ENCODE results near the gene PSMB10. TPM values are rescaled to one million over a fixed set of nuclear protein-coding genes. Genes with fewer than 3 reads are reported as not detected.

PSMB10 gene
- total and polyA plus RNA-seq, 2 donors (not counting 3 experiments of a cell fraction or from before 2014, with no cell fraction given), result 40.8 to 54.7 TPM

GRCh38 chr16:67967183-67967957 is 30.7 kb upstream of the PSMB10 start:
- Histone ChIP-seq H3K9ac (replicated peaks; ENCODE audit: extremely low read depth, insufficient read depth, low read length) (peak overlapping the region; percentile 91), H3K27ac (ENCODE audit: insufficient read depth, low read depth, low read length) (peak overlapping the region; percentile 70), H3K4me3 (replicated peaks in 1 of 3; ENCODE audit: insufficient read depth in 1 of 3, low read depth in 1 of 3, low read length in 3 of 3) (peak overlapping the region; percentile 92 to 97 (median 96)), H3K79me2 (ENCODE audit: control insufficient read depth, insufficient read depth, low read length) (peaks cover 50% of the 10 kb centered on the region), H4K20me1 (replicated peaks; ENCODE audit: control insufficient read depth, extremely low read depth, insufficient read depth, low read length) (no peaks in the 10 kb centered on the region), H3K36me3 (ENCODE audit: control insufficient read depth in 2 of 2, extremely low read depth in 1 of 2, insufficient read depth in 2 of 2, low read length in 2 of 2) (peaks cover 0 to 4% of the 10 kb centered on the region in 2 experiments), H3K27me3 (ENCODE audit: control insufficient read depth in 2 of 2, insufficient read depth in 2 of 2, low read length in 2 of 2) (no peaks in the 10 kb centered on the region), H3K9me1 (replicated peaks; ENCODE audit: control insufficient read depth, extremely low read depth, insufficient read depth, low read length) (no peaks in the 10 kb centered on the region), H3K4me1 (ENCODE audit: control insufficient read depth, extremely low read depth, insufficient read depth, low read length) (peaks cover 22% of the 10 kb centered on the region), H2AFZ (ENCODE audit: low read depth, low read length) (peak overlapping the region; percentile 23), H3K4me2 (ENCODE audit: insufficient read depth, low read length) (peak overlapping the region; percentile 77), H3K9me3 (replicated peaks; ENCODE audit: control insufficient read depth, insufficient read depth, low read length) (no peaks in the 10 kb centered on the region)
- intact Hi-C loops (cut with micrococcal nuclease) (no loop called here), dilution Hi-C loops (cut with MboI; ENCODE audit: extremely low pct_ligation_motif_present, low sequenced_read_pairs) (no loop called here)
- peak; percentile 55 for FAIRE-seq
- ChIA-PET CTCF (interaction anchor here (1.0 to 2.2 kb wide), 5 partner anchors 24 to 74 kb away, joined by 4 to 13 read pairs (median 5); partner anchors contain the start of gene PSMB10), POLR2A (interaction anchor here (0.5 to 1.1 kb wide), 3 partner anchors 70 to 488 kb away, joined by 3 to 4 read pairs (median 3); no protein-coding TSS in a partner anchor)
- BruUV-seq (replicated peaks), result TSS peak; percentile 35
- DNase-seq (ENCODE audit: low read depth, low spot score), result peak; percentile 37
- TF ChIP-seq FOS (IDR thresholded peaks at IDR 0.05; ENCODE audit: borderline replicate concordance, insufficient read depth, low read length), result no peak
- no peak for TF ChIP-seq MAX (IDR thresholded peaks at IDR 0.05; ENCODE audit: insufficient read depth, insufficient read length)
- TF ChIP-seq MYC (IDR thresholded peaks at IDR 0.05; ENCODE audit: low read depth, low read length), result no peak
- no peak for TF ChIP-seq JUN (IDR thresholded peaks at IDR 0.05; ENCODE audit: borderline replicate concordance, insufficient read depth, insufficient read length, low read depth)
- TF ChIP-seq POLR2AphosphoS5 (IDR thresholded peaks at IDR 0.05; ENCODE audit: insufficient read depth, low read depth, low read length), result no peak
- TF ChIP-seq GATA2 (IDR thresholded peaks at IDR 0.05; ENCODE audit: insufficient read depth, insufficient read length, low read depth, low read length), result no peak
- TF ChIP-seq, protein P1, sequence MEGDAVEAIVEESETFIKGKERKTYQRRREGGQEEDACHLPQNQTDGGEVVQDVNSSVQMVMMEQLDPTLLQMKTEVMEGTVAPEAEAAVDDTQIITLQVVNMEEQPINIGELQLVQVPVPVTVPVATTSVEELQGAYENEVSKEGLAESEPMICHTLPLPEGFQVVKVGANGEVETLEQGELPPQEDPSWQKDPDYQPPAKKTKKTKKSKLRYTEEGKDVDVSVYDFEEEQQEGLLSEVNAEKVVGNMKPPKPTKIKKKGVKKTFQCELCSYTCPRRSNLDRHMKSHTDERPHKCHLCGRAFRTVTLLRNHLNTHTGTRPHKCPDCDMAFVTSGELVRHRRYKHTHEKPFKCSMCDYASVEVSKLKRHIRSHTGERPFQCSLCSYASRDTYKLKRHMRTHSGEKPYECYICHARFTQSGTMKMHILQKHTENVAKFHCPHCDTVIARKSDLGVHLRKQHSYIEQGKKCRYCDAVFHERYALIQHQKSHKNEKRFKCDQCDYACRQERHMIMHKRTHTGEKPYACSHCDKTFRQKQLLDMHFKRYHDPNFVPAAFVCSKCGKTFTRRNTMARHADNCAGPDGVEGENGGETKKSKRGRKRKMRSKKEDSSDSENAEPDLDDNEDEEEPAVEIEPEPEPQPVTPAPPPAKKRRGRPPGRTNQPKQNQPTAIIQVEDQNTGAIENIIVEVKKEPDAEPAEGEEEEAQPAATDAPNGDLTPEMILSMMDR (IDR thresholded peaks at IDR 0.05; ENCODE audit: extremely low read depth in 1 of 2, insufficient read depth in 1 of 2, low read depth in 1 of 2, low read length in 2 of 2), result no peak
- no peak for TF ChIP-seq POLR2A (IDR thresholded peaks at IDR 0.05; ENCODE audit: low read depth, low read length)
- no peak for TF ChIP-seq EZH2 (IDR thresholded peaks at IDR 0.05; ENCODE audit: borderline replicate concordance, low read depth, low read length, severe bottlenecking)

Measured in endothelial cell of umbilical vein (primary cell).